Measurements from ENCODE around the gene MAN2A2.
A peak's percentile ranks its signal among the peaks of the same experiment; 100 is the strongest.
"Not testable (repeated sequence)": the region's sequence is repeated elsewhere in the genome, so short reads cannot be mapped to it uniquely, and the experiment has no call there.

The MAN2A2 gene

GRCh38 chr15:90871716-90872485 is 31.2 kb upstream of the MAN2A2 start:
- WGBS, 2 experiments, result 2% methylated on average over 77 of the region's 77 CpGs
- Histone ChIP-seq H3K36me3 (ENCODE audit: control insufficient read depth, insufficient read depth, low read length) (peaks cover 4% of the 10 kb centered on the region), H3K27ac (ENCODE audit: insufficient read depth, low read depth, low read length, poor library complexity, severe bottlenecking) (no peak overlapping the region), H3K27me3 (ENCODE audit: control insufficient read depth, insufficient read depth, low read length, poor library complexity, severe bottlenecking) (peaks cover 12% of the 10 kb centered on the region), H3K4me1 (ENCODE audit: control insufficient read depth, insufficient read depth, low read length) (peaks cover 35% of the 10 kb centered on the region), H3K9me3 (ENCODE audit: control insufficient read depth, low read length) (no peaks in the 10 kb centered on the region), H3K4me3 (ENCODE audit: insufficient read depth, low read depth, low read length) (peak overlapping the region; percentile 56)

- Histone ChIP-seq H3K4me1 (ENCODE audit: control insufficient read depth, insufficient read depth, low read length) (peaks cover 35% of the 10 kb centered on the region), H3K4me3 (ENCODE audit: insufficient read depth, low read depth, low read length) (peak overlapping the region; percentile 56), H3K27ac (ENCODE audit: insufficient read depth, low read depth, low read length, poor library complexity, severe bottlenecking) (no peak overlapping the region), H3K27me3 (ENCODE audit: control insufficient read depth, insufficient read depth, low read length, poor library complexity, severe bottlenecking) (peaks cover 12% of the 10 kb centered on the region), H3K9me3 (ENCODE audit: control insufficient read depth, low read length) (no peaks in the 10 kb centered on the region), H3K36me3 (ENCODE audit: control insufficient read depth, insufficient read depth, low read length) (peaks cover 11% of the 10 kb centered on the region)
- WGBS, 2 experiments, result 59 to 66% methylated on average over 12 of the region's 12 CpGs
Observed at GRCh38 chr15:90872486-90873184, 30.5 kb upstream of the MAN2A2 start.

GRCh38 chr15:90873488-90873997 is 29.6 kb upstream of the MAN2A2 start:
- no peak overlapping the region for H3K4me3 ChIP-seq (ENCODE audit: insufficient read depth, low read depth, low read length)
- 80 to 86% methylated on average over 6 of the region's 6 CpGs for WGBS, 2 experiments
- H3K36me3 ChIP-seq (ENCODE audit: control insufficient read depth, insufficient read depth, low read length), result peaks cover 11% of the 10 kb centered on the region
- no peak overlapping the region for H3K27ac ChIP-seq (ENCODE audit: insufficient read depth, low read depth, low read length, poor library complexity, severe bottlenecking)
- no peaks in the 10 kb centered on the region for H3K9me3 ChIP-seq (ENCODE audit: control insufficient read depth, low read length)
- H3K27me3 ChIP-seq (ENCODE audit: control insufficient read depth, insufficient read depth, low read length, poor library complexity, severe bottlenecking), result peaks cover 12% of the 10 kb centered on the region
- H3K4me1 ChIP-seq (ENCODE audit: control insufficient read depth, insufficient read depth, low read length), result peaks cover 35% of the 10 kb centered on the region

- Histone ChIP-seq H3K9me3 (ENCODE audit: control insufficient read depth, low read length) (no peaks in the 10 kb centered on the region), H3K4me1 (ENCODE audit: control insufficient read depth, insufficient read depth, low read length) (peaks cover 31% of the 10 kb centered on the region), H3K27me3 (ENCODE audit: control insufficient read depth, insufficient read depth, low read length, poor library complexity, severe bottlenecking) (peaks cover 12% of the 10 kb centered on the region), H3K27ac (ENCODE audit: insufficient read depth, low read depth, low read length, poor library complexity, severe bottlenecking) (no peak overlapping the region), H3K36me3 (ENCODE audit: control insufficient read depth, insufficient read depth, low read length) (peaks cover 11% of the 10 kb centered on the region), H3K4me3 (ENCODE audit: insufficient read depth, low read depth, low read length) (no peak overlapping the region)
- 44% methylated on average over 15 of the region's 15 CpGs for WGBS, 2 experiments
Observed at GRCh38 chr15:90873998-90874605, 29.0 kb upstream of the MAN2A2 start.

GRCh38 chr15:90874986-90875385 is 28.1 kb upstream of the MAN2A2 start:
- 95 to 96% methylated on average over 9 of the region's 9 CpGs for WGBS, 2 experiments
- peaks cover 15% of the 10 kb centered on the region for H3K36me3 ChIP-seq (ENCODE audit: control insufficient read depth, insufficient read depth, low read length)

GRCh38 chr15:90875549-90875981 is 27.5 kb upstream of the MAN2A2 start:
- H3K4me1 ChIP-seq (ENCODE audit: control insufficient read depth, insufficient read depth, low read length), result peaks cover 24% of the 10 kb centered on the region
- peaks cover 12% of the 10 kb centered on the region for H3K27me3 ChIP-seq (ENCODE audit: control insufficient read depth, insufficient read depth, low read length, poor library complexity, severe bottlenecking)
- 94 to 95% methylated on average over 12 of the region's 12 CpGs for WGBS, 2 experiments
- H3K36me3 ChIP-seq (ENCODE audit: control insufficient read depth, insufficient read depth, low read length), result peaks cover 15% of the 10 kb centered on the region
- no peak overlapping the region for H3K27ac ChIP-seq (ENCODE audit: insufficient read depth, low read depth, low read length, poor library complexity, severe bottlenecking)
- no peaks in the 10 kb centered on the region for H3K9me3 ChIP-seq (ENCODE audit: control insufficient read depth, low read length)
- no peak overlapping the region for H3K4me3 ChIP-seq (ENCODE audit: insufficient read depth, low read depth, low read length)

More at GRCh38 chr15:90874986-90875385, 28.1 kb upstream of the MAN2A2 start:
- not testable (repeated sequence) for H3K4me3 ChIP-seq (ENCODE audit: insufficient read depth, low read depth, low read length); H3K27ac ChIP-seq (ENCODE audit: insufficient read depth, low read depth, low read length, poor library complexity, severe bottlenecking); H3K9me3 ChIP-seq (ENCODE audit: control insufficient read depth, low read length)
- H3K4me1 ChIP-seq (ENCODE audit: control insufficient read depth, insufficient read depth, low read length), result peaks cover 24% of the 10 kb centered on the region
- H3K27me3 ChIP-seq (ENCODE audit: control insufficient read depth, insufficient read depth, low read length, poor library complexity, severe bottlenecking), result peaks cover 12% of the 10 kb centered on the region

- H3K36me3 ChIP-seq (ENCODE audit: control insufficient read depth, insufficient read depth, low read length), result peaks cover 15% of the 10 kb centered on the region
- WGBS, 2 experiments, result 93% methylated on average over 20 of the region's 20 CpGs
Observed at GRCh38 chr15:90876046-90876445, 27.1 kb upstream of the MAN2A2 start.

GRCh38 chr15:90876512-90877170 is 26.5 kb upstream of the MAN2A2 start:
- peaks cover 11% of the 10 kb centered on the region for H3K27me3 ChIP-seq (ENCODE audit: control insufficient read depth, insufficient read depth, low read length, poor library complexity, severe bottlenecking)
- H3K27ac ChIP-seq (ENCODE audit: insufficient read depth, low read depth, low read length, poor library complexity, severe bottlenecking), result no peak overlapping the region
- no peaks in the 10 kb centered on the region for H3K9me3 ChIP-seq (ENCODE audit: control insufficient read depth, low read length)
- no peak overlapping the region for H3K4me3 ChIP-seq (ENCODE audit: insufficient read depth, low read depth, low read length)
- 95 to 96% methylated on average over 15 of the region's 15 CpGs for WGBS, 2 experiments
- peaks cover 24% of the 10 kb centered on the region for H3K4me1 ChIP-seq (ENCODE audit: control insufficient read depth, insufficient read depth, low read length)
- H3K36me3 ChIP-seq (ENCODE audit: control insufficient read depth, insufficient read depth, low read length), result peaks cover 15% of the 10 kb centered on the region

More at GRCh38 chr15:90876046-90876445, 27.1 kb upstream of the MAN2A2 start:
- Histone ChIP-seq H3K27ac (ENCODE audit: insufficient read depth, low read depth, low read length, poor library complexity, severe bottlenecking) (no peak overlapping the region), H3K9me3 (ENCODE audit: control insufficient read depth, low read length) (no peaks in the 10 kb centered on the region), H3K27me3 (ENCODE audit: control insufficient read depth, insufficient read depth, low read length, poor library complexity, severe bottlenecking) (peaks cover 12% of the 10 kb centered on the region), H3K4me1 (ENCODE audit: control insufficient read depth, insufficient read depth, low read length) (peaks cover 24% of the 10 kb centered on the region), H3K4me3 (ENCODE audit: insufficient read depth, low read depth, low read length) (no peak overlapping the region)

GRCh38 chr15:90877315-90877714 is 25.8 kb upstream of the MAN2A2 start:
- H3K27ac ChIP-seq (ENCODE audit: insufficient read depth, low read depth, low read length, poor library complexity, severe bottlenecking), result no peak overlapping the region
- H3K4me1 ChIP-seq (ENCODE audit: control insufficient read depth, insufficient read depth, low read length), result peaks cover 21% of the 10 kb centered on the region
- H3K27me3 ChIP-seq (ENCODE audit: control insufficient read depth, insufficient read depth, low read length, poor library complexity, severe bottlenecking), result peaks cover 5% of the 10 kb centered on the region
- no peak overlapping the region for H3K4me3 ChIP-seq (ENCODE audit: insufficient read depth, low read depth, low read length)
- H3K9me3 ChIP-seq (ENCODE audit: control insufficient read depth, low read length), result no peaks in the 10 kb centered on the region
- H3K36me3 ChIP-seq (ENCODE audit: control insufficient read depth, insufficient read depth, low read length), result peaks cover 15% of the 10 kb centered on the region
- 95 to 96% methylated on average over 14 of the region's 14 CpGs for WGBS, 2 experiments
